ENCODE data around the gene GANC.

- TF ChIP-seq CTCF (IDR thresholded peaks at IDR 0.05; ENCODE audit: low read length): no peak
- no peak for TF ChIP-seq EZH2 (optimal IDR thresholded peaks at IDR 0.05; ENCODE audit: low read depth, low read length)
These were observed 76.2 kb downstream of the GANC start for GRCh38 chr15:42349186-42349585.

All from MM.1S (cell line).